ENCODE measurements around the gene FAM111B.

FAM111B gene

DNA sequence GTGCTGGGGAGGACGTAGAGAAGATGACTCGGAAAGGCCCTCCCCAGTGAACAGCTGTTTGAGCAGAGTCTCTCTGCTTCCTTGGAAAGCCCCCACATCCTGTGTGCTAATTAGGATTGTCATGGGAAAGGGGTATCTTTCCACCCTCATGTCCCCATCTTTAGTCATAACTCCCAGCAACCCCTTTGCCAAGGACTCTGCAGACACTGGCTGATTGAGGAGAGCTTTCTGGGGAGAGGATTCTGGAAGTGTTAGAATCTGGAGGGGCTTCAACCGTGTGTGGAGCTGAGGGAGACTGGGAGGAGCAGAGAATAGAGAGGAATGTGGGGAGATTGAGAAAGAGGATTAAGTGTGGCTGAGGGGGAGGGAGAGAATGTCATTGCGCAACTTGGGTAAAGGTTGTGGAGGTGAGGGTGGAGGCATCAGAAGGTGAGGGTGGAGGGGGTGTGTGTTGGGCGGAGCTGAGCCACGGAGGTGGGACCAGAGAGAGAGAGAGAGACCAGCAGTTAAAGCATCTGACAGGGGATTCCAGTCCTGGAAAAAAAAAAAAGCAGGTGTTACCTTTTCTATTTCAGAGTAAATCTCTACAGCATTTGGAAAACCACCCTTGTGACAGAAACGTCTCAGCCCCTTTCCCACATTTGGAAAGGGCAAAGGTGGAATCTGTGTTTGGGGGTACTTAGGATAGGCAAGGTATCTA is 67.1 kb downstream of the FAM111B start:
- H3K27ac ChIP-seq (ENCODE audit: extremely low read depth, low read depth, low read length), result no peak overlapping the region
- POLR2A ChIA-PET, result no interaction called here
- no peaks in the 10 kb centered on the region for H3K36me3 ChIP-seq (ENCODE audit: control insufficient read depth in 2 of 2, insufficient read depth in 1 of 2, low read length in 2 of 2)
- H3K4me3 ChIP-seq (ENCODE audit: low read depth, low read length), result no peak overlapping the region
- CTCF ChIA-PET, result interaction anchor here (0.6 to 6.7 kb wide), 5 partner anchors 12 to 534 kb away, joined by 3 to 78 read pairs (median 4); no protein-coding TSS in a partner anchor
- H3K4me1 ChIP-seq (ENCODE audit: control insufficient read depth, insufficient read depth, low read length), result no peaks in the 10 kb centered on the region; the same call in 1 of the 2 replicates
- H3K9me3 ChIP-seq (ENCODE audit: control insufficient read depth, insufficient read depth, low read depth, low read length), result no peaks in the 10 kb centered on the region
- TF ChIP-seq, protein P1, sequence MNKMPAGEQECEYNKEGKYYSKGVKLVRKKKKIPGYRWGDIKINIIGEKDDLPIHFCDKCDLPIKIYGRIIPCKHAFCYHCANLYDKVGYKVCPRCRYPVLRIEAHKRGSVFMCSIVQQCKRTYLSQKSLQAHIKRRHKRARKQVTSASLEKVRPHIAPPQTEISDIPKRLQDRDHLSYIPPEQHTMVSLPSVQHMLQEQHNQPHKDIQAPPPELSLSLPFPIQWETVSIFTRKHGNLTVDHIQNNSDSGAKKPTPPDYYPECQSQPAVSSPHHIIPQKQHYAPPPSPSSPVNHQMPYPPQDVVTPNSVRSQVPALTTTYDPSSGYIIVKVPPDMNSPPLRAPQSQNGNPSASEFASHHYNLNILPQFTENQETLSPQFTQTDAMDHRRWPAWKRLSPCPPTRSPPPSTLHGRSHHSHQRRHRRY (tag by site-specific recombination; IDR thresholded peaks at IDR 0.05), result no peak
- TF ChIP-seq ZNF404 (tag by site-specific recombination; IDR thresholded peaks at IDR 0.05) (no peak), SP7 (tag by site-specific recombination; IDR thresholded peaks at IDR 0.05) (0 out of 2 replicates have a peak, but pooled peaks have one; percentile 21), ZNF514 (tag by site-specific recombination; IDR thresholded peaks at IDR 0.05) (no peak), ZFHX2 (tag by site-specific recombination; conservative IDR thresholded peaks at IDR 0.05) (peak; percentile 89), ZNF670 (tag by site-specific recombination; IDR thresholded peaks at IDR 0.05; ENCODE audit: low read depth) (no peak), ZNF10 (tag by site-specific recombination; IDR thresholded peaks at IDR 0.05) (peak; percentile 42; the same call in 1 of the 2 replicates), ZSCAN16 (tag by site-specific recombination; IDR thresholded peaks at IDR 0.05) (no peak), ZNF174 (tag by site-specific recombination; IDR thresholded peaks at IDR 0.05) (no peak), KLF1 (tag by site-specific recombination; IDR thresholded peaks at IDR 0.05) (peak; percentile 97), ZNF571 (tag by site-specific recombination; IDR thresholded peaks at IDR 0.05) (no peak), GLI4 (tag by site-specific recombination; IDR thresholded peaks at IDR 0.05) (no peak), EGR2 (tag by site-specific recombination; IDR thresholded peaks at IDR 0.05; ENCODE audit: low read depth) (peak; percentile 87), TRIM28 (IDR thresholded peaks at IDR 0.05; ENCODE audit: borderline replicate concordance, low read length) (no peak), ZNF2 (tag by site-specific recombination; IDR thresholded peaks at IDR 0.05) (no peak), PRDM1 (tag by site-specific recombination; IDR thresholded peaks at IDR 0.05) (peak; percentile 64), ZNF214 (tag by site-specific recombination; IDR thresholded peaks at IDR 0.05; ENCODE audit: borderline replicate concordance) (no peak), ZNF473 (tag by site-specific recombination; IDR thresholded peaks at IDR 0.05) (no peak), ZSCAN30 (tag by site-specific recombination; IDR thresholded peaks at IDR 0.05) (no peak), ZNF19 (tag by site-specific recombination; IDR thresholded peaks at IDR 0.05; ENCODE audit: low read depth) (no peak), ZNF48 (tag by site-specific recombination; IDR thresholded peaks at IDR 0.05) (no peak)
- TF ChIP-seq, protein P2, sequence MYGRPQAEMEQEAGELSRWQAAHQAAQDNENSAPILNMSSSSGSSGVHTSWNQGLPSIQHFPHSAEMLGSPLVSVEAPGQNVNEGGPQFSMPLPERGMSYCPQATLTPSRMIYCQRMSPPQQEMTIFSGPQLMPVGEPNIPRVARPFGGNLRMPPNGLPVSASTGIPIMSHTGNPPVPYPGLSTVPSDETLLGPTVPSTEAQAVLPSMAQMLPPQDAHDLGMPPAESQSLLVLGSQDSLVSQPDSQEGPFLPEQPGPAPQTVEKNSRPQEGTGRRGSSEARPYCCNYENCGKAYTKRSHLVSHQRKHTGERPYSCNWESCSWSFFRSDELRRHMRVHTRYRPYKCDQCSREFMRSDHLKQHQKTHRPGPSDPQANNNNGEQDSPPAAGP (tag by site-specific recombination; IDR thresholded peaks at IDR 0.05), result no peak
- TF ChIP-seq, protein P3, sequence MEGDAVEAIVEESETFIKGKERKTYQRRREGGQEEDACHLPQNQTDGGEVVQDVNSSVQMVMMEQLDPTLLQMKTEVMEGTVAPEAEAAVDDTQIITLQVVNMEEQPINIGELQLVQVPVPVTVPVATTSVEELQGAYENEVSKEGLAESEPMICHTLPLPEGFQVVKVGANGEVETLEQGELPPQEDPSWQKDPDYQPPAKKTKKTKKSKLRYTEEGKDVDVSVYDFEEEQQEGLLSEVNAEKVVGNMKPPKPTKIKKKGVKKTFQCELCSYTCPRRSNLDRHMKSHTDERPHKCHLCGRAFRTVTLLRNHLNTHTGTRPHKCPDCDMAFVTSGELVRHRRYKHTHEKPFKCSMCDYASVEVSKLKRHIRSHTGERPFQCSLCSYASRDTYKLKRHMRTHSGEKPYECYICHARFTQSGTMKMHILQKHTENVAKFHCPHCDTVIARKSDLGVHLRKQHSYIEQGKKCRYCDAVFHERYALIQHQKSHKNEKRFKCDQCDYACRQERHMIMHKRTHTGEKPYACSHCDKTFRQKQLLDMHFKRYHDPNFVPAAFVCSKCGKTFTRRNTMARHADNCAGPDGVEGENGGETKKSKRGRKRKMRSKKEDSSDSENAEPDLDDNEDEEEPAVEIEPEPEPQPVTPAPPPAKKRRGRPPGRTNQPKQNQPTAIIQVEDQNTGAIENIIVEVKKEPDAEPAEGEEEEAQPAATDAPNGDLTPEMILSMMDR (tag by site-specific recombination; IDR thresholded peaks at IDR 0.05), result no peak
- TF ChIP-seq, protein P4, sequence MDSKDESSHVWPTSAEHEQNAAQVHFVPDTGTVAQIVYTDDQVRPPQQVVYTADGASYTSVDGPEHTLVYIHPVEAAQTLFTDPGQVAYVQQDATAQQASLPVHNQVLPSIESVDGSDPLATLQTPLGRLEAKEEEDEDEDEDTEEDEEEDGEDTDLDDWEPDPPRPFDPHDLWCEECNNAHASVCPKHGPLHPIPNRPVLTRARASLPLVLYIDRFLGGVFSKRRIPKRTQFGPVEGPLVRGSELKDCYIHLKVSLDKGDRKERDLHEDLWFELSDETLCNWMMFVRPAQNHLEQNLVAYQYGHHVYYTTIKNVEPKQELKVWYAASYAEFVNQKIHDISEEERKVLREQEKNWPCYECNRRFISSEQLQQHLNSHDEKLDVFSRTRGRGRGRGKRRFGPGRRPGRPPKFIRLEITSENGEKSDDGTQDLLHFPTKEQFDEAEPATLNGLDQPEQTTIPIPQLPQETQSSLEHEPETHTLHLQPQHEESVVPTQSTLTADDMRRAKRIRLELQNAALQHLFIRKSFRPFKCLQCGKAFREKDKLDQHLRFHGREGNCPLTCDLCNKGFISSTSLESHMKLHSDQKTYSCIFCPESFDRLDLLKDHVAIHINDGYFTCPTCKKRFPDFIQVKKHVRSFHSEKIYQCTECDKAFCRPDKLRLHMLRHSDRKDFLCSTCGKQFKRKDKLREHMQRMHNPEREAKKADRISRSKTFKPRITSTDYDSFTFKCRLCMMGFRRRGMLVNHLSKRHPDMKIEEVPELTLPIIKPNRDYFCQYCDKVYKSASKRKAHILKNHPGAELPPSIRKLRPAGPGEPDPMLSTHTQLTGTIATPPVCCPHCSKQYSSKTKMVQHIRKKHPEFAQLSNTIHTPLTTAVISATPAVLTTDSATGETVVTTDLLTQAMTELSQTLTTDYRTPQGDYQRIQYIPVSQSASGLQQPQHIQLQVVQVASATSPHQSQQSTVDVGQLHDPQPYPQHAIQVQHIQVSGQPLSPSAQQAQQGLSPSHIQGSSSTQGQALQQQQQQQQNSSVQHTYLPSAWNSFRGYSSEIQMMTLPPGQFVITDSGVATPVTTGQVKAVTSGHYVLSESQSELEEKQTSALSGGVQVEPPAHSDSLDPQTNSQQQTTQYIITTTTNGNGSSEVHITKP (tag by site-specific recombination; IDR thresholded peaks at IDR 0.05), result 0 out of 2 replicates have a peak, but pooled peaks have one; percentile 12
- TF ChIP-seq, protein P5, sequence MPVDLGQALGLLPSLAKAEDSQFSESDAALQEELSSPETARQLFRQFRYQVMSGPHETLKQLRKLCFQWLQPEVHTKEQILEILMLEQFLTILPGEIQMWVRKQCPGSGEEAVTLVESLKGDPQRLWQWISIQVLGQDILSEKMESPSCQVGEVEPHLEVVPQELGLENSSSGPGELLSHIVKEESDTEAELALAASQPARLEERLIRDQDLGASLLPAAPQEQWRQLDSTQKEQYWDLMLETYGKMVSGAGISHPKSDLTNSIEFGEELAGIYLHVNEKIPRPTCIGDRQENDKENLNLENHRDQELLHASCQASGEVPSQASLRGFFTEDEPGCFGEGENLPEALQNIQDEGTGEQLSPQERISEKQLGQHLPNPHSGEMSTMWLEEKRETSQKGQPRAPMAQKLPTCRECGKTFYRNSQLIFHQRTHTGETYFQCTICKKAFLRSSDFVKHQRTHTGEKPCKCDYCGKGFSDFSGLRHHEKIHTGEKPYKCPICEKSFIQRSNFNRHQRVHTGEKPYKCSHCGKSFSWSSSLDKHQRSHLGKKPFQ (tag by site-specific recombination; IDR thresholded peaks at IDR 0.05), result no peak
- TF ChIP-seq, protein P6, sequence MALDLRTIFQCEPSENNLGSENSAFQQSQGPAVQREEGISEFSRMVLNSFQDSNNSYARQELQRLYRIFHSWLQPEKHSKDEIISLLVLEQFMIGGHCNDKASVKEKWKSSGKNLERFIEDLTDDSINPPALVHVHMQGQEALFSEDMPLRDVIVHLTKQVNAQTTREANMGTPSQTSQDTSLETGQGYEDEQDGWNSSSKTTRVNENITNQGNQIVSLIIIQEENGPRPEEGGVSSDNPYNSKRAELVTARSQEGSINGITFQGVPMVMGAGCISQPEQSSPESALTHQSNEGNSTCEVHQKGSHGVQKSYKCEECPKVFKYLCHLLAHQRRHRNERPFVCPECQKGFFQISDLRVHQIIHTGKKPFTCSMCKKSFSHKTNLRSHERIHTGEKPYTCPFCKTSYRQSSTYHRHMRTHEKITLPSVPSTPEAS (tag by site-specific recombination; IDR thresholded peaks at IDR 0.05), result no peak
- TF ChIP-seq, protein P7, sequence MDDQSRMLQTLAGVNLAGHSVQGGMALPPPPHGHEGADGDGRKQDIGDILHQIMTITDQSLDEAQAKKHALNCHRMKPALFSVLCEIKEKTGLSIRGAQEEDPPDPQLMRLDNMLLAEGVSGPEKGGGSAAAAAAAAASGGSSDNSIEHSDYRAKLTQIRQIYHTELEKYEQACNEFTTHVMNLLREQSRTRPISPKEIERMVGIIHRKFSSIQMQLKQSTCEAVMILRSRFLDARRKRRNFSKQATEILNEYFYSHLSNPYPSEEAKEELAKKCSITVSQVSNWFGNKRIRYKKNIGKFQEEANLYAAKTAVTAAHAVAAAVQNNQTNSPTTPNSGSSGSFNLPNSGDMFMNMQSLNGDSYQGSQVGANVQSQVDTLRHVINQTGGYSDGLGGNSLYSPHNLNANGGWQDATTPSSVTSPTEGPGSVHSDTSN (CRISPR knock-in tag; IDR thresholded peaks at IDR 0.05), result no peak

Measured in HEK293 (cell line).